GM21717 (cell line): ENCODE results near the gene UBXN10.

ENCODE experiments used
- ATAC-seq: cut with Tn5 transposase; IDR thresholded peaks from one replicate; pipeline ENCODE4 v1.9.1; 2021; ENCODE audit warnings: mild to moderate bottlenecking, moderate library complexity; ENCODE audit not compliant: unreplicated experiment

Gene UBXN10

DNA sequence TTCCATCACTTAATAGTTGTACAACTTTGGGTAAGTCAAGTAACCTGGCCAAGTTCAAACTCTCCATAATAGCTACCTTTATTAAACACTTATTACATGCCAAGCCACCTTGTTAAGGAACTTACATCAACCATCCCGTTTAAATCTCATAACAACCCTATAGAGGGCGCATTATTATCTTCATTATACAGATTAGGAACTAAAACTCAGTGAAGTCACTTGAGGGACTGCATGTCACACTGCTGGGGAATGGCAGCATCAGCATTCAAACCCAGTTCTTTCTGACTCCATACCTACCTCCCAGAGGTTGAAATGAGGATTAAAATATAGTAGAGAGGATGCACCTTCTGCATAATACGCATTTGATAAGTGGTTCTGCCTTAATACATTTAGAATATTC lies 47.5 kb downstream of the UBXN10 start:
- no peak for ATAC-seq

DNA sequence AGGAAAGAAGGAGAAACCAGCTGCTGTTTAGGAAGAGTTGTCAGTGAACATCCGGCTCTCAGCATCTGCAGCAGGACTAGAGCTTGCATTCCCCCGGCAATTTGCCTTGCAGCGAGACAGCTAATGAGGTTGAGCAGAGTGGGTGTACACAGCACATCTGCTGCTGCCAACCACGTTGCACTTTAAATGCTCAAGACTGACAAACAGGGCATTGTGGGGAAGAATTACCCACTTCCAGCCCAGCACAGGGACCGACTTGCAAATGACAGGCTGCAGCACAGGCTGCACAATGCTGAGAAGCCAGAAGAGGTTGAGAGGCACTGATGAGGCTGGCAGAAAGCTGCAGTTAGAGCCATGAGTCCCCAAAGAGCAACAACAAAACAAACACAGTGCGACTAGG lies 48.0 kb downstream of the UBXN10 start:
- ATAC-seq = no peak

DNA sequence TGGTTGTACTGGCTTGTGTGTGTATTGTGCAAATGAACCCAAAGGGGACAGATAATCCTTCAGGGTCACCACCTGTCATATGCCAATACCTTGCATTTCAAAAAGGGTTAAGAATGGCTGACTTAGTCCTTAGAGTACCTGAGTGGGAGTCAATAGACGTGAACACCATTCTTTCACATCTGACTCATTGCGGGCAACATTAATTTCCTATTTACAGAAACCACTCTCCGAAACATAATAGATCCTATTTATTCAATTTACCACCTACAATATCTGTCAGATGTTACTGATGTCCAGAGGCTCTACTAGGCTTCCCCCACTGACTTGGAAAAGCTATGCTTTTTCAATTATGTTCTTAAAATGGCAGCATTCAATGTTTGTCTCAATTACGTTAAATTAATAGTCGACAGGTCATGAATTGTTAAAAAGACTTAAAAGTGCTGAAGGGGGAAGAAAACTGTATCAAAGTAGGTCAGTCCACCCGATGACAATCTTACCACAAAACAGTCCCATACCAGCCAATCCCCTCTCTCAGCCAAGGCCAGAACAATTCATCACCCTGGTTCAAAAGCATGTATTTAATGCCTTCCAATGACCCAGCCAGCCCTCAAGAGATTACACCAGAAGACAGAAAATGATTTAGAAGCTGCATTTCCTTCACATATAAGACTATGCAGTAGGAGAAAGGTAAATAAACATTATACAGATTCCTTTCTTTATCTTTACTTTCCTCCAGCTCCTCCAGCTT lies 49.1 kb downstream of the UBXN10 start:
- ATAC-seq = no peak

DNA sequence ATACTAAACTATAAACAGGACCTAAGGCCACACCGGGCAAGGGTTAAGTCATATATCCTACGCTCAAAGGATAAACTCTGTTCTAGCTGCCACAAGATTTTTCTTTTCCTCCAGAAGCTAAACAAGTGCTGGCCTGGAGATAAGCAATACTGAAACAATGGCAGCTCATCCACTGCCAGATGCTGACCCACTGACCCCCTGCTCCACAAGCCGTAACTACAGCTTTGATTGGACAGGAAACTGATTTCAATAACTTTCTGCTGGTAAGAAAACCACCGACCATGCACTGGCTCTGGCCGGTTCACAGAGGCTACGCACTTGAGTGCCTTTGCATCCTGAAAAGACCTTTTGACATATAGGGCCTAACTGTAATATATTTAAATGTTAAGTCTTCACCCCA lies 51.8 kb downstream of the UBXN10 start:
- no peak for ATAC-seq

DNA sequence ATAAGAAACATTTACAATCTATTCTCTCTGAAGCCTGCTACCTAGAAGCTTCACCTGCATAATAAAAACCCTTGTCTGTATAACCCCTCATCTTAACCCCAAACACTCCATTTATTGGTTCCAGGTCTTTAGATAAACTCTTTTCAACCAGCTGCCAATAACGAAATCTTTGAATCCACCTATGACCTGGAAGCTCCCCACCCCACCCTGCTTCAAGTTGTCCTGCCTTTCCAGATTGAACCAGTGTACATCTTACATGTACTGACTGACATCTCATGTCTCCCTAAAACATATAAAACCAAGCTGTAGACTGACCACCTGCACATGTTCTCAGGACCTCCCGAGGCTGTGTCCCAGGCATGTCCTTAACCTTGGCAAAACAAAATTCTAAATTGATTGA lies 54.1 kb downstream of the UBXN10 start:
- no peak for ATAC-seq

DNA sequence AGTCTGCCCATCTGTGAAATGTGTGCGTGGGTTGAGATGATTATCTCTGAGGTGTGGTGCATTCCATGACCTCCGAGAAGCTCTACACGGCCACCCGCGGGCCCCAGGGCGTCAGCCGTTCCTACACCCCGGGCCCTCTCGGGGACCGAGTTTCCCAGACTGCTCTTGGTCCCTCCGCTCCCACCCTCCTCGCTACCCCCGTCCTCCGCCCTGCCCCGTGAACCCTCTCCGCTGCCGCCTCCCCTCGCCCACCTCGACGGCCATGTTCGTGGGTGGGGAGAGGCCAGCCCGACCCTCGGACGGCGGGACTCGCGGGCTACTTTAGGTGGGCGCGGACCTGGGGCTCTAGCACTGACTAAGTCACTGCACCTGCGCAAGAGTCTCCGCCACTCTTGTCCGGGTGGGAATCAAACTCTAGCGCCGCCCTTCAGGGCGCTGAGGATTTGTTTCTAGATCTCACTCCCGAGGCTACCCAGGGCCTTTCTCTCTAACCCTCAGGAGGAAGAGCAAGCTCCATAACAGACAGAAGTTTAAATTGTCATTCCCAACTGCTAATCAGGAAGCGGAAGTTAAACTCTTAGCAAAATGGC lies 57.1 kb downstream of the UBXN10 start:
- ATAC-seq = no peak
